A549 (cell line): ENCODE measurements around the gene FBXO34. TPM values are rescaled to one million over a fixed set of nuclear protein-coding genes. Genes with fewer than 3 reads are reported as not detected.

Experiments used
- ATAC-seq, 2 experiments: fragments of 200-7000 bp in 1 of 2; fragments of >200 bp in 1 of 2; cut with Nextera tagmentation in 1 of 2; cut with Tn5 transposase in 1 of 2; 3 replicates each; pipeline versions ENCODE4 v1.8.0 to v1.9.1; 2018 to 2020; ENCODE audit warnings: mild to moderate bottlenecking in 1 of 2, moderate library complexity in 1 of 2
- CTCF ChIA-PET: fragments of 300-600 bp; sonication (Branson Sonifier 250); formaldehyde crosslinking; extraction: SDS; loops from one replicate; lab custom pipeline; 2021; ENCODE audit warnings: antibody characterized with exemption, inconsistent platforms; lab: Yijun Ruan, JAX
- POLR2A ChIA-PET: fragments of 350-600 bp; formaldehyde crosslinking; extraction: SDS; loops from one replicate; lab custom pipeline; 2021; ENCODE audit warnings: antibody characterized with exemption, inconsistent platforms; lab: Yijun Ruan, JAX
- DNase-seq, 2 experiments: peaks; one replicate each; pipeline versions ENCODE4 v3.0.0 to v3.0.0-alpha.2; 2011 to 2016; ENCODE audit warnings: low read depth in 1 of 2, low spot score in 1 of 2
- FAIRE-seq: peaks from 2 replicates; lab custom pipeline; 2011; peaks lifted over from hg19 to GRCh38; lab: Jason Lieb, UNC
- H3K27ac ChIP-seq, 2 experiments: fragments of >200 bp; sonication (Bioruptor Twin); formaldehyde crosslinking; 3 replicates each; pipeline ENCODE4 v1.5.1; 2016 to 2017
- H3K4me1 ChIP-seq: fragments of >200 bp; sonication (Bioruptor Twin); formaldehyde crosslinking; 3 replicates; pipeline ENCODE4 v1.6.1; 2016
- H3K4me2 ChIP-seq: fragments of >200 bp; sonication (Bioruptor Twin); formaldehyde crosslinking; 3 replicates; pipeline ENCODE4 v1.6.1; 2016
- H3K4me3 ChIP-seq: fragments of >200 bp; sonication (Bioruptor Twin); formaldehyde crosslinking; 3 replicates; pipeline ENCODE4 v1.5.1; 2016
- H3K9me3 ChIP-seq: fragments of >200 bp; sonication (Bioruptor Twin); formaldehyde crosslinking; 3 replicates; pipeline ENCODE4 v1.6.1; 2016
- BHLHE40 ChIP-seq: IDR thresholded peaks from 2 replicates; pipeline ENCODE4 v1.6.1; 2012; ENCODE audit warnings: low read depth, low read length, inconsistent platforms
- CBX8 ChIP-seq: fragments of 200-600 bp; sonication (generic); IDR thresholded peaks from 2 replicates; pipeline ENCODE4 v1.6.1; 2016
- E2F6 ChIP-seq: IDR thresholded peaks from 2 replicates; pipeline ENCODE4 v1.6.1; 2012; ENCODE audit warnings: low read depth, borderline replicate concordance
- EP300 ChIP-seq, 2 experiments: fragments of >200 bp; sonication (Bioruptor Twin); formaldehyde crosslinking; IDR thresholded peaks; 2 replicates in 1 of 2; 3 replicates in 1 of 2; pipeline ENCODE4 v1.6.1; 2016 to 2017
- ESRRA ChIP-seq: fragments of 150-350 bp; IDR thresholded peaks from 2 replicates; pipeline ENCODE4 v1.6.1; 2014; ENCODE audit warnings: mild to moderate bottlenecking, low read length, borderline replicate concordance
- FOSB ChIP-seq: fragments of 250-450 bp; sonication (Bioruptor Pico); IDR thresholded peaks from 2 replicates; pipeline ENCODE4 v1.5.0; 2020; ENCODE audit warnings: mild to moderate bottlenecking, moderate library complexity
- HEYL ChIP-seq: fragments of 250-450 bp; sonication (Bioruptor Pico); IDR thresholded peaks from 2 replicates; pipeline ENCODE4 v1.8.0; 2021; ENCODE audit warnings: mild to moderate bottlenecking, moderate library complexity
- HOXA7 ChIP-seq: fragments of 250-450 bp; sonication (Bioruptor Pico); IDR thresholded peaks from 2 replicates; pipeline ENCODE4 v1.5.0; 2020; ENCODE audit warnings: mild to moderate bottlenecking, moderate library complexity
- KDM5A ChIP-seq: fragments of 200-600 bp; sonication (generic); IDR thresholded peaks from 2 replicates; pipeline ENCODE4 v1.6.1; 2016; ENCODE audit warnings: antibody characterized with exemption, mild to moderate bottlenecking
- MAX ChIP-seq: IDR thresholded peaks from 2 replicates; pipeline ENCODE4 v1.6.1; 2012
- MYC ChIP-seq: IDR thresholded peaks from 2 replicates; pipeline ENCODE4 v1.6.1; 2012; ENCODE audit warnings: mild to moderate bottlenecking, inconsistent platforms, low read length, improper control_type of control experiment, borderline replicate concordance
- NPAS2 ChIP-seq: fragments of 250-450 bp; sonication (Bioruptor Pico); IDR thresholded peaks from 2 replicates; pipeline ENCODE4 v1.8.0; 2022; ENCODE audit warnings: mild to moderate bottlenecking, moderate library complexity, borderline replicate concordance
- NR3C1 ChIP-seq: fragments of >200 bp; sonication (Bioruptor Twin); formaldehyde crosslinking; IDR thresholded peaks from 3 replicates; pipeline ENCODE4 v1.6.1; 2017
- RAD21 ChIP-seq, 2 experiments: fragments of >200 bp in 1 of 2; sonication (Bioruptor Twin) in 1 of 2; formaldehyde crosslinking in 1 of 2; IDR thresholded peaks in 1 of 2; conservative IDR thresholded peaks in 1 of 2; 2 replicates in 1 of 2; 3 replicates in 1 of 2; pipeline ENCODE4 v1.6.1; 2012 to 2018; ENCODE audit warnings: inconsistent platforms in 1 of 2
- RCOR1 ChIP-seq: fragments of 150-350 bp; IDR thresholded peaks from 2 replicates; pipeline ENCODE4 v1.6.1; 2014; ENCODE audit warnings: antibody characterized with exemption, low read length, low read depth
- RFX5 ChIP-seq: fragments of 450-650 bp; IDR thresholded peaks from 2 replicates; pipeline ENCODE4 v1.7.1; 2014; ENCODE audit warnings: antibody characterized with exemption, mild to moderate bottlenecking, moderate library complexity
- ZC3H11A ChIP-seq: fragments of 450-650 bp; IDR thresholded peaks from 2 replicates; pipeline ENCODE4 v1.6.1; 2014; ENCODE audit warnings: antibody characterized with exemption, mild to moderate bottlenecking
- WGBS: methylation state at CpG from one replicate; pipeline ENCODE4 v1.1.6; 2017; ENCODE audit errors: missing lambda C conversion rate; 5-methylcytosine and 5-hydroxymethylcytosine counted together
- polyA plus RNA-seq, 4 experiments: library from polyadenylated mRNA; depleted of rRNA in 3 of 4; stranded (reverse); fragments of >200 nt; fragmentation: RNase III in 1 of 4; extraction: RNeasy Plus Mini Kit Qiagen cat#74134 plus additional on column Dnase treatment in 1 of 4; gene quantifications; 2 replicates in 3 of 4; 3 replicates in 1 of 4; pipeline ENCODE4 v1.2.3, GENCODE V29; 2011 to 2017

FBXO34 gene
- polyA plus RNA-seq, 2 of the 4 experiments (the other 2 are of a cell fraction), result 15.4 to 28.0 TPM

GRCh38 chr14:55288439-55288838 is 17.2 kb downstream of the FBXO34 start (continued):
- TF ChIP-seq E2F6, result no peak
- TF ChIP-seq RCOR1, result no peak
- TF ChIP-seq NR3C1, result no peak
- TF ChIP-seq MYC, result no peak
- no peak for TF ChIP-seq CBX8
- TF ChIP-seq MAX, result no peak
- no peak for TF ChIP-seq HOXA7 (CRISPR knock-in tag)
- no peak for TF ChIP-seq BHLHE40

- H3K4me2 ChIP-seq, result no peak overlapping the region
- WGBS, result 96% methylated on average over 3 of the region's 3 CpGs
- peaks cover 13% of the 10 kb centered on the region; the same call in 2 of the 3 replicates for H3K4me1 ChIP-seq
- FAIRE-seq (no peak), DNase-seq (no peak), ATAC-seq (no peak)
- no peaks in the 10 kb centered on the region for H3K9me3 ChIP-seq
- H3K27ac ChIP-seq, result no peak overlapping the region
- H3K4me3 ChIP-seq, result no peak overlapping the region
- TF ChIP-seq HEYL (CRISPR knock-in tag), result no peak
- TF ChIP-seq EP300 (IDR thresholded peaks at IDR 0.05), result no peak
- POLR2A ChIA-PET, result no interaction called here
- CTCF ChIA-PET, result interaction anchor here (1.3 to 1.5 kb wide), 2 partner anchors 11 to 21 kb away, joined by 3 to 6 read pairs; no protein-coding TSS in a partner anchor
These were observed 20.4 kb downstream of the FBXO34 start for GRCh38 chr14:55291480-55292081.

- Histone ChIP-seq H3K4me2 (no peak overlapping the region), H3K27ac (no peak overlapping the region), H3K4me3 (no peak overlapping the region), H3K9me3 (no peaks in the 10 kb centered on the region), H3K4me1 (peaks cover 3% of the 10 kb centered on the region; the same call in 1 of the 3 replicates)
- FAIRE-seq, result no peak
- 83% methylated on average over 3 of the region's 3 CpGs for WGBS
- ChIA-PET CTCF (interaction anchor here (0.6 to 1.2 kb wide), 2 partner anchors 18 to 99 kb away, joined by 3 to 5 read pairs; no protein-coding TSS in a partner anchor), POLR2A (no interaction called here)
- TF ChIP-seq FOSB (CRISPR knock-in tag), result no peak
- no peak for TF ChIP-seq ESRRA
- TF ChIP-seq RAD21 (conservative IDR thresholded peaks at IDR 0.05 in 1 of 2, IDR thresholded peaks at IDR 0.05 in 1 of 2), result no peak
- TF ChIP-seq KDM5A, result no peak
- no peak for TF ChIP-seq MAX
- no peak for TF ChIP-seq ZC3H11A
- TF ChIP-seq RFX5, result no peak
- no peak for DNase-seq
- no peak for ATAC-seq
These were observed 23.4 kb downstream of the FBXO34 start for GRCh38 chr14:55294603-55295002.

- Histone ChIP-seq H3K4me3 (no peak overlapping the region), H3K4me1 (peaks cover 13% of the 10 kb centered on the region; the same call in 2 of the 3 replicates), H3K9me3 (no peaks in the 10 kb centered on the region), H3K27ac (no peak overlapping the region), H3K4me2 (peak overlapping the region; percentile 27; the same call in 1 of the 3 replicates)
- no peak for TF ChIP-seq NPAS2 (CRISPR knock-in tag)
- DNase-seq (peak in 1 of 2 experiments; percentile 42), FAIRE-seq (no peak), ATAC-seq (no peak; a peak in 1 of 6 replicates)
- ChIA-PET POLR2A (no interaction called here), CTCF (interaction anchor here (0.7 to 2.4 kb wide), 3 partner anchors 23 to 184 kb away, joined by 3 to 5 read pairs (median 4); partner anchors contain the start of gene FBXO34)
- WGBS, result 59% methylated on average over 6 of the region's 6 CpGs
These were observed 26.6 kb downstream of the FBXO34 start for GRCh38 chr14:55297611-55298499.
